ENCODE data around the gene AADAT.

- TF ChIP-seq EZH2 (IDR thresholded peaks at IDR 0.05; ENCODE audit: borderline replicate concordance, low read depth, low read length, poor library complexity, severe bottlenecking) (no peak), CTCF (conservative IDR thresholded peaks at IDR 0.05; ENCODE audit: low read depth, low read length) (no peak)
Measured at GRCh38 chr4:170058826-170059225, 30.9 kb downstream of the AADAT start.

Data from A673 (cell line).